Panc1 (cell line): ENCODE results near the gene TINAG. TPM values are rescaled to one million over a fixed set of nuclear protein-coding genes. Genes with fewer than 3 reads are reported as not detected.

Experiments
- ATAC-seq: fragments of 200-7000 bp; cut with Tn5 transposase; 2 replicates; pipeline ENCODE4 v1.9.1; 2020; ENCODE audit warnings: mild to moderate bottlenecking, moderate library complexity
- BruUV-seq: library from RNA; stranded (reverse); fragments of 400-500 nt; replicated peaks from 2 replicates; lab custom pipeline; 2021; lab: Mats Ljungman, UMichigan
- CTCF ChIA-PET: fragments of 300-600 bp; sonication (Branson Sonifier 250); formaldehyde crosslinking; loops from one replicate; lab custom pipeline; 2022; ENCODE audit warnings: antibody characterized with exemption; lab: Charles Lee
- POLR2A ChIA-PET: fragments of 300-600 bp; sonication (Branson Sonifier 250); formaldehyde crosslinking; loops from one replicate; lab custom pipeline; 2022; ENCODE audit warnings: antibody characterized with exemption; lab: Charles Lee
- DNase-seq: peaks from one replicate; pipeline ENCODE4 v3.0.0-alpha.2; 2010; ENCODE audit warnings: low read depth, low spot score
- H3K27ac ChIP-seq: 2 replicates; pipeline ENCODE4 v1.5.1; 2011; ENCODE audit warnings: mild to moderate bottlenecking, low read length, inconsistent platforms
- H3K27me3 ChIP-seq: fragments of 200-500 bp; sonication (Bioruptor generic); 2 replicates; pipeline ENCODE4 v1.6.0; 2014; ENCODE audit warnings: low read length, inconsistent platforms; ENCODE audit not compliant: control insufficient read depth, insufficient read depth
- H3K36me3 ChIP-seq: fragments of 200-500 bp; sonication (Bioruptor generic); 2 replicates; pipeline ENCODE4 v1.5.1; 2014; ENCODE audit warnings: inconsistent platforms, mild to moderate bottlenecking, low read length, moderate library complexity; ENCODE audit not compliant: control insufficient read depth, insufficient read depth
- H3K4me1 ChIP-seq: 2 replicates; pipeline ENCODE4 v1.5.1; 2011; ENCODE audit warnings: inconsistent platforms, mild to moderate bottlenecking, low read length, moderate library complexity; ENCODE audit not compliant: control insufficient read depth, insufficient read depth
- H3K4me3 ChIP-seq, 2 experiments: 2 replicates each; pipeline ENCODE4 v1.5.1; 2011 to 2012; ENCODE audit warnings: low read depth in 2 of 2, low read length in 2 of 2, mild to moderate bottlenecking in 2 of 2, inconsistent platforms in 1 of 2, moderate library complexity in 1 of 2
- H3K9me3 ChIP-seq: fragments of 200-500 bp; sonication (Bioruptor generic); 2 replicates; pipeline ENCODE4 v1.5.1; 2014; ENCODE audit warnings: low read depth, mild to moderate bottlenecking, inconsistent platforms, low read length, moderate library complexity; ENCODE audit not compliant: control insufficient read depth, insufficient read depth
- CTCF ChIP-seq: fragments of 450-650 bp; IDR thresholded peaks from 2 replicates; pipeline ENCODE4 v1.5.1; 2017; ENCODE audit warnings: mild to moderate bottlenecking
- POLR2AphosphoS5 ChIP-seq: IDR thresholded peaks from 2 replicates; pipeline ENCODE4 v1.6.1; 2012; ENCODE audit warnings: mild to moderate bottlenecking, low read depth, low read length, moderate library complexity
- REST ChIP-seq, 2 experiments: IDR thresholded peaks; 2 replicates each; pipeline ENCODE4 v1.6.1; 2011 to 2012; ENCODE audit warnings: low read depth in 2 of 2, control low read depth in 1 of 2, low read length in 1 of 2, mild to moderate bottlenecking in 1 of 2, moderate library complexity in 1 of 2; ENCODE audit not compliant: insufficient read depth in 1 of 2
- SIN3A ChIP-seq: IDR thresholded peaks from 2 replicates; pipeline ENCODE4 v1.6.1; 2012; ENCODE audit warnings: low read depth, mild to moderate bottlenecking, low read length, moderate library complexity, borderline replicate concordance; ENCODE audit not compliant: insufficient read depth
- TCF7L2 ChIP-seq: IDR thresholded peaks from 2 replicates; pipeline ENCODE4 v1.6.1; 2011; ENCODE audit warnings: mild to moderate bottlenecking, low read depth, low read length, inconsistent platforms
- in situ Hi-C: cut with HindIII; loops from 2 replicates; pipeline ENCODE4 v1.10.0; 2016; ENCODE audit warnings: low sequenced_read_pairs, low pct_unique_long_range_greater_than_20kb
- intact Hi-C: fragments of 100-400 bp; cut with micrococcal nuclease; formaldehyde crosslinking; loops from one replicate; pipeline ENCODE4 v1.10.0; 2022; ENCODE audit not compliant: unreplicated experiment
- total RNA-seq: library from RNA; stranded (reverse); gene quantifications from one replicate; pipeline ENCODE4 v1.2.1, GENCODE V29; 2021; ENCODE audit not compliant: unreplicated experiment

TINAG gene
- total RNA-seq, 1 experiment from 2014 or later = not detected

GRCh38 chr6:54291738-54292137 lies 16.5 kb upstream of the TINAG start:
- no TSS peak for BruUV-seq

GRCh38 chr6:54294965-54295532 lies 13.2 kb upstream of the TINAG start:
- CTCF ChIA-PET = no interaction called here
- intact Hi-C loops (no loop called here), in situ Hi-C loops (no loop called here)
- Histone ChIP-seq H3K27me3 (no peaks in the 10 kb centered on the region), H3K4me1 (no peaks in the 10 kb centered on the region), H3K4me3 (no peak overlapping the region), H3K36me3 (no peaks in the 10 kb centered on the region), H3K27ac (no peak overlapping the region), H3K9me3 (no peaks in the 10 kb centered on the region)
- POLR2A ChIA-PET = no interaction called here
- no peak for TF ChIP-seq CTCF
- TF ChIP-seq REST (IDR thresholded peaks at IDR 0.05; ENCODE audit: insufficient read depth in 1 of 2, low read depth in 2 of 2, low read length in 1 of 2) = no peak
- no peak for TF ChIP-seq POLR2AphosphoS5
- DNase-seq (no peak), ATAC-seq (no peak)
- no TSS peak for BruUV-seq

More at GRCh38 chr6:54291738-54292137, 16.5 kb upstream of the TINAG start:
- CTCF ChIA-PET = no interaction called here
- no peak for TF ChIP-seq SIN3A
- TF ChIP-seq REST (IDR thresholded peaks at IDR 0.05; ENCODE audit: insufficient read depth in 1 of 2, low read depth in 2 of 2, low read length in 1 of 2) = no peak
- no peak for TF ChIP-seq TCF7L2
- no peak for TF ChIP-seq POLR2AphosphoS5
- TF ChIP-seq CTCF = no peak
- Histone ChIP-seq H3K4me3 (no peak overlapping the region), H3K4me1 (no peaks in the 10 kb centered on the region), H3K27me3 (no peaks in the 10 kb centered on the region), H3K36me3 (no peaks in the 10 kb centered on the region), H3K27ac (no peak overlapping the region), H3K9me3 (no peaks in the 10 kb centered on the region)
- no peak for DNase-seq
- intact Hi-C loops (no loop called here), in situ Hi-C loops (no loop called here)
- ATAC-seq = no peak
- POLR2A ChIA-PET = no interaction called here
